Left lung (tissue), 10 donors: ENCODE data around the gene RAB7A. TPM values are rescaled to one million over a fixed set of nuclear protein-coding genes. Genes with fewer than 3 reads are reported as not detected.

Experiments
- ATAC-seq: fragments of 200-7000 bp; cut with Tn5 transposase; one replicate; pipeline ENCODE4 v1.9.1; 2020; ENCODE audit warnings: moderate library complexity
- DNase-seq, 4 donors: peaks; one replicate each; pipeline ENCODE4 v3.0.0-alpha.2; 2013 to 2020
- H3K27ac ChIP-seq, 2 donors: fragments of 200-600 bp; sonication (generic) in 1 of 2; one replicate each; pipeline versions ENCODE4 v1.5.0 to v1.8.0; 2020 to 2021
- H3K27me3 ChIP-seq, 2 donors: fragments of 200-600 bp; sonication (generic) in 1 of 2; one replicate each; pipeline versions ENCODE4 v1.5.0 to v1.8.0; 2020 to 2021
- H3K36me3 ChIP-seq, 2 donors: fragments of 200-600 bp; sonication (generic) in 1 of 2; one replicate each; pipeline versions ENCODE4 v1.5.0 to v1.8.0; 2020 to 2021
- H3K4me1 ChIP-seq, 2 donors: fragments of 200-600 bp; one replicate each; pipeline ENCODE4 v1.8.0; 2021
- H3K4me3 ChIP-seq, 2 donors: fragments of 200-600 bp; sonication (generic) in 1 of 2; one replicate each; pipeline versions ENCODE4 v1.5.0 to v1.8.0; 2020 to 2021; ENCODE audit warnings: mild to moderate bottlenecking in 1 of 2
- H3K9me3 ChIP-seq, 2 donors: fragments of 200-600 bp; sonication (generic) in 1 of 2; one replicate each; pipeline versions ENCODE4 v1.5.0 to v1.8.0; 2020 to 2021
- CTCF ChIP-seq, 2 donors: fragments of 200-600 bp; sonication (generic) in 1 of 2; IDR thresholded peaks; one replicate each; pipeline versions ENCODE4 v1.5.0 to v1.8.0; 2021; ENCODE audit warnings: antibody characterized with exemption in 2 of 2
- intact Hi-C, 2 donors: fragments of 100-400 bp; cut with DNase I; formaldehyde crosslinking; loops; one replicate each; pipeline versions ENCODE4 v1.11.2 to v1.14.2; 2022
- polyA plus RNA-seq, 6 donors: library from polyadenylated mRNA; unstranded; fragments of 120-200 nt; gene quantifications; one replicate each; pipeline ENCODE4 v1.2.1, GENCODE V29; 2013; ENCODE audit not compliant: insufficient read length in 6 of 6
- total RNA-seq, 2 donors: library from RNA; stranded (reverse); fragmentation: NEBNext Ultra II Directional; extraction: Animal tissue kit (Norgen Biotek cat#: 25700); gene quantifications; one replicate each; pipeline ENCODE4 v1.2.1, GENCODE V29; 2021
- donor health status: DM: no; HTN: yes; CAD: no.
- donor health status: DM: no; HTN: no; CAD: no.

The RAB7A gene
- total and polyA plus RNA-seq, 8 donors, result 162 to 336 (median 195) TPM

- Histone ChIP-seq H3K36me3 (peaks cover 0 to 35% of the 10 kb centered on the region in 2 donors), H3K9me3 (no peaks in the 10 kb centered on the region), H3K4me3 (no peak overlapping the region), H3K27me3 (no peaks in the 10 kb centered on the region), H3K4me1 (peaks cover 6 to 30% of the 10 kb centered on the region in 2 donors), H3K27ac (no peak overlapping the region)
- no peak for ATAC-seq
- intact Hi-C loops, result no loop called here
- DNase-seq, result no peak
- TF ChIP-seq CTCF (IDR thresholded peaks at IDR 0.05), result no peak
Measured at GRCh38 chr3:128740621-128741020, 14.6 kb downstream of the RAB7A start.

- Histone ChIP-seq H3K4me3 (no peak overlapping the region), H3K27ac (no peak overlapping the region), H3K36me3 (peaks cover 0 to 37% of the 10 kb centered on the region in 2 donors), H3K9me3 (no peaks in the 10 kb centered on the region), H3K27me3 (no peaks in the 10 kb centered on the region), H3K4me1 (peaks cover 0 to 37% of the 10 kb centered on the region in 2 donors)
- TF ChIP-seq CTCF (IDR thresholded peaks at IDR 0.05), result no peak
- DNase-seq (peak in 1 of 4 donors; percentile 74), ATAC-seq (no peak)
- intact Hi-C loops, result no loop called here
Measured at GRCh38 chr3:128742821-128743594, 17.0 kb downstream of the RAB7A start.

- TF ChIP-seq CTCF (IDR thresholded peaks at IDR 0.05), result no peak
- H3K4me1 ChIP-seq, result peaks cover 0 to 46% of the 10 kb centered on the region in 2 donors
- intact Hi-C loops, result no loop called here
- H3K36me3 ChIP-seq, result peaks cover 0 to 31% of the 10 kb centered on the region in 2 donors
- no peaks in the 10 kb centered on the region for H3K27me3 ChIP-seq
- ATAC-seq (no peak), DNase-seq (no peak)
- no peak overlapping the region for H3K4me3 ChIP-seq
- H3K9me3 ChIP-seq, result no peaks in the 10 kb centered on the region
- H3K27ac ChIP-seq, result no peak overlapping the region
Measured at GRCh38 chr3:128745742-128746141, 19.8 kb downstream of the RAB7A start.

- intact Hi-C loops, result no loop called here
- Histone ChIP-seq H3K9me3 (no peaks in the 10 kb centered on the region), H3K27me3 (no peaks in the 10 kb centered on the region), H3K4me1 (peaks cover 0 to 58% of the 10 kb centered on the region in 2 donors), H3K4me3 (no peak overlapping the region), H3K36me3 (peaks cover 0 to 29% of the 10 kb centered on the region in 2 donors), H3K27ac (no peak overlapping the region)
- no peak for ATAC-seq
- no peak for DNase-seq
- TF ChIP-seq CTCF (IDR thresholded peaks at IDR 0.05), result no peak
Measured at GRCh38 chr3:128746881-128747280, 20.9 kb downstream of the RAB7A start.

- no peaks in the 10 kb centered on the region for H3K27me3 ChIP-seq
- no peak for TF ChIP-seq CTCF (IDR thresholded peaks at IDR 0.05)
- H3K4me1 ChIP-seq, result peaks cover 0 to 75% of the 10 kb centered on the region in 2 donors
- ATAC-seq, result no peak
- intact Hi-C loops, result no loop called here
- peak overlapping the region in 1 of 2 donors; percentile 65 for H3K27ac ChIP-seq
- no peak overlapping the region for H3K4me3 ChIP-seq
- H3K36me3 ChIP-seq, result peaks cover 0 to 13% of the 10 kb centered on the region in 2 donors
- no peaks in the 10 kb centered on the region for H3K9me3 ChIP-seq
- DNase-seq, result no peak
Measured at GRCh38 chr3:128748557-128748956, 22.6 kb downstream of the RAB7A start.
